Right ventricle myocardium superior (tissue), 1 donor: ENCODE measurements around the gene IFNL1. TPM values are rescaled to one million over a fixed set of nuclear protein-coding genes. Genes with fewer than 3 reads are reported as not detected.

Experiments
- ATAC-seq: fragments of 200-7000 bp; cut with Tn5 transposase; one replicate; pipeline ENCODE4 v1.9.1; 2020; ENCODE audit warnings: mild to moderate bottlenecking; ENCODE audit not compliant: poor library complexity
- DNase-seq: peaks from one replicate; pipeline ENCODE4 v3.0.0-alpha.2; 2020
- intact Hi-C: fragments of 100-400 bp; cut with DNase I; formaldehyde crosslinking; loops from one replicate; pipeline ENCODE4 v1.11.2; 2022
- total RNA-seq: library from RNA; stranded (reverse); fragmentation: NEBNext Ultra II Directional; extraction: Animal tissue kit (Norgen Biotek cat#: 25700); gene quantifications from one replicate; pipeline ENCODE4 v1.2.1, GENCODE V29; 2021
- donor health status: DM: no; HTN: yes; CAD: no; lungs with severe emphysema.

The IFNL1 gene
- total RNA-seq, 1 donor from 2014 or later: not detected

GRCh38 chr19:39342647-39343305, 46.6 kb downstream of the IFNL1 start:
- ATAC-seq: no peak
- intact Hi-C loops: loop anchor here (5.0 kb wide), 1 partner anchor 215 kb away; the partner anchor contains the start of gene PAK4
- peak; percentile 59 for DNase-seq

- ATAC-seq (no peak), DNase-seq (no peak)
- intact Hi-C loops: no loop called here
Measured at GRCh38 chr19:39345956-39346355, 49.7 kb downstream of the IFNL1 start.

GRCh38 chr19:39347332-39348164, 51.3 kb downstream of the IFNL1 start:
- DNase-seq (no peak), ATAC-seq (no peak)
- intact Hi-C loops: no loop called here

Other genes with a start within 250 kb of the IFNL1 start
- gene ACP7, start 212.0 kb upstream of the IFNL1 start, total RNA-seq: not detected
- 14.0 TPM for gene PAK4, start 170.6 kb upstream of the IFNL1 start, total RNA-seq
- gene NCCRP1, start 99.4 kb upstream of the IFNL1 start, total RNA-seq: not detected
- not detected for gene SYCN, start 92.1 kb upstream of the IFNL1 start, total RNA-seq
- not detected for gene IFNL3, start 51.4 kb upstream of the IFNL1 start, total RNA-seq
- gene IFNL4, start 47.6 kb upstream of the IFNL1 start, total RNA-seq: not detected
- not detected for gene IFNL2, start 28.0 kb upstream of the IFNL1 start, total RNA-seq
- gene LRFN1, start 24.5 kb downstream of the IFNL1 start, total RNA-seq: 0.40 TPM
- gene GMFG, start 39.6 kb downstream of the IFNL1 start, total RNA-seq: 17.1 TPM
- 43.1 TPM for gene SAMD4B, start 46.0 kb downstream of the IFNL1 start, total RNA-seq
- gene PAF1, start 94.7 kb downstream of the IFNL1 start, total RNA-seq: 32.0 TPM
- gene MED29, start 95.0 kb downstream of the IFNL1 start, total RNA-seq: 22.1 TPM
- gene ZFP36, start 110.4 kb downstream of the IFNL1 start, total RNA-seq: 44.9 TPM
- 9.0 TPM for gene PLEKHG2, start 116.3 kb downstream of the IFNL1 start, total RNA-seq
- 1,176 TPM for gene RPS16, start 139.5 kb downstream of the IFNL1 start, total RNA-seq
- gene SUPT5H, start 149.2 kb downstream of the IFNL1 start, total RNA-seq: 82.6 TPM
- 80.6 TPM for gene TIMM50, start 184.4 kb downstream of the IFNL1 start, total RNA-seq
- not detected for gene DLL3, start 202.5 kb downstream of the IFNL1 start, total RNA-seq
- gene SELENOV, start 218.7 kb downstream of the IFNL1 start, total RNA-seq: not detected
- gene EID2B, start 236.4 kb downstream of the IFNL1 start, total RNA-seq: 1.7 TPM
- 10.3 TPM for gene EID2, start 243.8 kb downstream of the IFNL1 start, total RNA-seq